HG03095 (cell line): ENCODE measurements around the gene POLR1A.

Source experiments
- ATAC-seq: cut with Tn5 transposase; IDR thresholded peaks from one replicate; pipeline ENCODE4 v1.9.1; 2021; ENCODE audit warnings: moderate library complexity; ENCODE audit not compliant: unreplicated experiment

POLR1A gene

GRCh38 chr2:85983766-85984165 lies 121.9 kb downstream of the POLR1A start:
- ATAC-seq, result no peak

- no peak for ATAC-seq
Observed at GRCh38 chr2:85981579-85982247, 124.0 kb downstream of the POLR1A start.

DNA sequence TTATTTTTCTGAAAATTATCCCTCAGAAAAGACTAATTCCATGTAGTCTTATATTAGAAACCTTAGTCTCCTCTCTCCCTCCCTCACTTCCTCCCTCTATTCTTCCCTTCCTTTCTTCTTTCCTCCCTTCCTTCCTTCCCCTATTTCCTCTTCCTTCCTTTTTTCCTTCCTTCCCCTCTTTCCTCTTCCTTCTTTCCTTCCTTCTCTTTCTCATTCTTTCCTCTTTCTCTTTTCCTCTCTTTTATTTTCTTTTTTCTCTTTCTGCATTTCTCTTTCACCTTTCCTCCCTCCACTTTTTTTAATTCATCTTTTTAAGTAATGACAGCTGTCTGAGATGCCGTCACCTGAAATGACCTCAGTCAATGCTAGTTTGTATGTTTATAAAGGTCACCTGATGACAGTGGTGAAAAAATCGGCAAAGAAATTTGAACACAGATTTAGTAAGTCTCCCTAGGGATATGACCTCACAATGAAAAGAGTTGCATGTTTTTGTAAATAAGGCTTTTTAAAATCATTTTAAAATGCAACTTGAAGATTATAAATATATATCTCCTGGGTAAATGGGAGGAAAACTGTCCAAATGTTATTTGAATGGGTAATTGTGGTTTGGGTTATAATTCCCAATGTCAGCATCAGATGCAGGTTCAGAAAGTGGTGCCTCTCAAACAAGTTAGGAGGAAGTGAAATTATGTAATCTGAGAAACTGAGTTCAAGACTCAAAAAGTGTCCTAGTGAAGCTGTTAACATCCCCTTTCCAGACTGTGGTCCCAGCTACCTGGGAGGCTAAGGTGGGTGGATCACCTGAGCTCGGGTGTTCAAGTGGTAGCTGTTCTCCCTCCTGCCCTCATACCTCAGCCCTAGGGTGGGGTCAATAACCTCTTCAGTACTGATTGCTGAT lies 126.6 kb downstream of the POLR1A start:
- ATAC-seq, result no peak

GRCh38 chr2:85976106-85976920 lies 129.4 kb downstream of the POLR1A start:
- no peak for ATAC-seq

GRCh38 chr2:85975581-85975980 lies 130.1 kb downstream of the POLR1A start:
- no peak for ATAC-seq

DNA sequence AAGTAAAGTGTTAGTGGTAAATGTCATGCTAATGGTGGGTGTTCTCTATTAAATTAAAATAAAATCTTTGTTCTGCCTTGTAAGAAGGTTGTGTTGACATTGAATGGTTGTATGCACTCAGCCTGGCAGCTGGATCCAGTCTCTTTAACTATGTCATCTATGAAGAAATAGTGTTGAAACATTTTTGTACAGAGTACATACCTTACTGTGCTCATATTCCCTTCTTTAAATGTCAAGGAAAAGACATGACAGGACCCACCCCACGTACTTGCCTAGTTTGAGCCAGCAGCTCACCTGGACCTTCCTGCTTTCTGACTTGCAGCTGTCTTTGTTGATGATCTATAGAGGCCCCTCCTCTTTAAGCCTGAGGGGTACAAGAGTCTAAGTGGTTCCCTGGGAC lies 131.3 kb downstream of the POLR1A start:
- ATAC-seq, result no peak

- ATAC-seq, result no peak
Observed at GRCh38 chr2:85972355-85972754, 133.3 kb downstream of the POLR1A start.

- ATAC-seq, result no peak
Observed at GRCh38 chr2:85971366-85971765, 134.3 kb downstream of the POLR1A start.
